ENCODE results near the gene MKX. TPM values are rescaled to one million over a fixed set of nuclear protein-coding genes. Genes with fewer than 3 reads are reported as not detected.

The MKX gene
- polyA plus RNA-seq (2013, experiment 1 of 2) = not detected
- 0.15 TPM for polyA plus RNA-seq (2013, experiment 2 of 2)

- WGBS, 2 experiments (ENCODE audit: insufficient coverage in 2 of 2) = 0 to 1% methylated on average over 49 to 69 of the region's 69 CpGs
Measured at GRCh38 chr10:27745732-27746396, at the start of gene MKX. TSS of gene MKX (minus strand) at chr10:27745819. CDS start at chr10:27743415, 2,404 bp downstream.

GRCh38 chr10:27794157-27794556 lies 48.5 kb upstream of the MKX start:
- no peaks in the 10 kb centered on the region for H3K36me3 ChIP-seq (ENCODE audit: control insufficient read depth, insufficient read depth, low read length)
- H3K4me1 ChIP-seq (ENCODE audit: control insufficient read depth, insufficient read depth, low read length, poor library complexity, severe bottlenecking) = no peaks in the 10 kb centered on the region
- H3K4me3 ChIP-seq (ENCODE audit: extremely low read depth, insufficient read depth, low read length, poor library complexity, severe bottlenecking) = no peak overlapping the region
- H3K9me3 ChIP-seq (ENCODE audit: control insufficient read depth, low read length) = no peaks in the 10 kb centered on the region
- no CpG with 5 or more reads among the region's 1 CpG for WGBS, 2 experiments (ENCODE audit: insufficient coverage in 2 of 2)
- H3K27ac ChIP-seq (ENCODE audit: low read depth, low read length, severe bottlenecking) = no peak overlapping the region

More at GRCh38 chr10:27745732-27746396, at the start of gene MKX:
- Histone ChIP-seq H3K4me3 (ENCODE audit: extremely low read depth, insufficient read depth, low read length, poor library complexity, severe bottlenecking) (peak within 1 kb of the TSS; percentile 33), H3K9me3 (ENCODE audit: control insufficient read depth, low read length) (no peaks in the 10 kb centered on the region), H3K36me3 (ENCODE audit: control insufficient read depth, insufficient read depth, low read length) (no peaks in the 10 kb centered on the region), H3K4me1 (ENCODE audit: control insufficient read depth, insufficient read depth, low read length, poor library complexity, severe bottlenecking) (peaks cover 23% of the 10 kb centered on the region), H3K27ac (ENCODE audit: low read depth, low read length, severe bottlenecking) (no peak within 1 kb of the TSS)

- no peak overlapping the region for H3K4me3 ChIP-seq (ENCODE audit: extremely low read depth, insufficient read depth, low read length, poor library complexity, severe bottlenecking)
- H3K36me3 ChIP-seq (ENCODE audit: control insufficient read depth, insufficient read depth, low read length) = no peaks in the 10 kb centered on the region
- WGBS, 2 experiments (ENCODE audit: insufficient coverage in 2 of 2) = 90 to 96% methylated on average over 2 of the region's 2 CpGs
- no peaks in the 10 kb centered on the region for H3K9me3 ChIP-seq (ENCODE audit: control insufficient read depth, low read length)
- no peaks in the 10 kb centered on the region for H3K4me1 ChIP-seq (ENCODE audit: control insufficient read depth, insufficient read depth, low read length, poor library complexity, severe bottlenecking)
- H3K27ac ChIP-seq (ENCODE audit: low read depth, low read length, severe bottlenecking) = no peak overlapping the region
Measured at GRCh38 chr10:27792216-27792615, 46.6 kb upstream of the MKX start.

GRCh38 chr10:27784272-27784671 lies 38.7 kb upstream of the MKX start:
- Histone ChIP-seq H3K4me1 (ENCODE audit: control insufficient read depth, insufficient read depth, low read length, poor library complexity, severe bottlenecking) (no peaks in the 10 kb centered on the region), H3K4me3 (ENCODE audit: extremely low read depth, insufficient read depth, low read length, poor library complexity, severe bottlenecking) (no peak overlapping the region), H3K9me3 (ENCODE audit: control insufficient read depth, low read length) (no peaks in the 10 kb centered on the region), H3K27ac (ENCODE audit: low read depth, low read length, severe bottlenecking) (no peak overlapping the region), H3K36me3 (ENCODE audit: control insufficient read depth, insufficient read depth, low read length) (no peaks in the 10 kb centered on the region)
- WGBS, 2 experiments (ENCODE audit: insufficient coverage in 2 of 2) = 100% methylated on average over 2 of the region's 2 CpGs; no CpG with 5 or more reads in 1 of the 2 experiments

- WGBS, 2 experiments (ENCODE audit: insufficient coverage in 2 of 2) = no CpG with 5 or more reads among the region's 1 CpG
Measured at GRCh38 chr10:27783660-27784059, 38.0 kb upstream of the MKX start.

GRCh38 chr10:27779462-27780015 lies 33.9 kb upstream of the MKX start:
- no peaks in the 10 kb centered on the region for H3K9me3 ChIP-seq (ENCODE audit: control insufficient read depth, low read length)
- H3K4me1 ChIP-seq (ENCODE audit: control insufficient read depth, insufficient read depth, low read length, poor library complexity, severe bottlenecking) = no peaks in the 10 kb centered on the region
- H3K27ac ChIP-seq (ENCODE audit: low read depth, low read length, severe bottlenecking) = no peak overlapping the region
- 88 to 92% methylated on average over 7 to 8 of the region's 9 CpGs for WGBS, 2 experiments (ENCODE audit: insufficient coverage in 2 of 2)
- H3K36me3 ChIP-seq (ENCODE audit: control insufficient read depth, insufficient read depth, low read length) = no peaks in the 10 kb centered on the region
- H3K4me3 ChIP-seq (ENCODE audit: extremely low read depth, insufficient read depth, low read length, poor library complexity, severe bottlenecking) = no peak overlapping the region

More at GRCh38 chr10:27783660-27784059, 38.0 kb upstream of the MKX start:
- no peaks in the 10 kb centered on the region for H3K36me3 ChIP-seq (ENCODE audit: control insufficient read depth, insufficient read depth, low read length)
- H3K4me3 ChIP-seq (ENCODE audit: extremely low read depth, insufficient read depth, low read length, poor library complexity, severe bottlenecking) = no peak overlapping the region
- no peak overlapping the region for H3K27ac ChIP-seq (ENCODE audit: low read depth, low read length, severe bottlenecking)
- no peaks in the 10 kb centered on the region for H3K9me3 ChIP-seq (ENCODE audit: control insufficient read depth, low read length)
- H3K4me1 ChIP-seq (ENCODE audit: control insufficient read depth, insufficient read depth, low read length, poor library complexity, severe bottlenecking) = no peaks in the 10 kb centered on the region

GRCh38 chr10:27774831-27775230 lies 29.2 kb upstream of the MKX start:
- H3K36me3 ChIP-seq (ENCODE audit: control insufficient read depth, insufficient read depth, low read length) = no peaks in the 10 kb centered on the region
- no peaks in the 10 kb centered on the region for H3K4me1 ChIP-seq (ENCODE audit: control insufficient read depth, insufficient read depth, low read length, poor library complexity, severe bottlenecking)
- no peaks in the 10 kb centered on the region for H3K9me3 ChIP-seq (ENCODE audit: control insufficient read depth, low read length)
- 14 to 80% methylated on average over 1 of the region's 2 CpGs for WGBS, 2 experiments (ENCODE audit: insufficient coverage in 2 of 2)
- H3K4me3 ChIP-seq (ENCODE audit: extremely low read depth, insufficient read depth, low read length, poor library complexity, severe bottlenecking) = no peak overlapping the region
- H3K27ac ChIP-seq (ENCODE audit: low read depth, low read length, severe bottlenecking) = no peak overlapping the region

GRCh38 chr10:27771231-27771630 lies 25.6 kb upstream of the MKX start:
- WGBS, 2 experiments (ENCODE audit: insufficient coverage in 2 of 2) = no CpG with 5 or more reads among the region's 4 CpGs
- Histone ChIP-seq H3K27ac (ENCODE audit: low read depth, low read length, severe bottlenecking) (no peak overlapping the region), H3K4me3 (ENCODE audit: extremely low read depth, insufficient read depth, low read length, poor library complexity, severe bottlenecking) (no peak overlapping the region), H3K36me3 (ENCODE audit: control insufficient read depth, insufficient read depth, low read length) (no peaks in the 10 kb centered on the region), H3K9me3 (ENCODE audit: control insufficient read depth, low read length) (no peaks in the 10 kb centered on the region), H3K4me1 (ENCODE audit: control insufficient read depth, insufficient read depth, low read length, poor library complexity, severe bottlenecking) (no peaks in the 10 kb centered on the region)

- Histone ChIP-seq H3K4me1 (ENCODE audit: control insufficient read depth, insufficient read depth, low read length, poor library complexity, severe bottlenecking) (no peaks in the 10 kb centered on the region), H3K4me3 (ENCODE audit: extremely low read depth, insufficient read depth, low read length, poor library complexity, severe bottlenecking) (no peak overlapping the region), H3K9me3 (ENCODE audit: control insufficient read depth, low read length) (no peaks in the 10 kb centered on the region), H3K27ac (ENCODE audit: low read depth, low read length, severe bottlenecking) (no peak overlapping the region), H3K36me3 (ENCODE audit: control insufficient read depth, insufficient read depth, low read length) (no peaks in the 10 kb centered on the region)
- WGBS, 2 experiments (ENCODE audit: insufficient coverage in 2 of 2) = 76 to 100% methylated on average over 2 of the region's 2 CpGs
Measured at GRCh38 chr10:27770181-27770580, 24.6 kb upstream of the MKX start.

- Histone ChIP-seq H3K4me3 (ENCODE audit: extremely low read depth, insufficient read depth, low read length, poor library complexity, severe bottlenecking) (no peak overlapping the region), H3K4me1 (ENCODE audit: control insufficient read depth, insufficient read depth, low read length, poor library complexity, severe bottlenecking) (no peaks in the 10 kb centered on the region), H3K27ac (ENCODE audit: low read depth, low read length, severe bottlenecking) (no peak overlapping the region), H3K9me3 (ENCODE audit: control insufficient read depth, low read length) (no peaks in the 10 kb centered on the region), H3K36me3 (ENCODE audit: control insufficient read depth, insufficient read depth, low read length) (no peaks in the 10 kb centered on the region)
- WGBS, 2 experiments (ENCODE audit: insufficient coverage in 2 of 2) = 93 to 100% methylated on average over 1 to 2 of the region's 5 CpGs
Measured at GRCh38 chr10:27760867-27761266, 15.2 kb upstream of the MKX start.
